ENCODE results near the gene NAALADL1.
A peak's percentile ranks its signal among the peaks of the same experiment; 100 is the strongest.

The NAALADL1 gene

DNA sequence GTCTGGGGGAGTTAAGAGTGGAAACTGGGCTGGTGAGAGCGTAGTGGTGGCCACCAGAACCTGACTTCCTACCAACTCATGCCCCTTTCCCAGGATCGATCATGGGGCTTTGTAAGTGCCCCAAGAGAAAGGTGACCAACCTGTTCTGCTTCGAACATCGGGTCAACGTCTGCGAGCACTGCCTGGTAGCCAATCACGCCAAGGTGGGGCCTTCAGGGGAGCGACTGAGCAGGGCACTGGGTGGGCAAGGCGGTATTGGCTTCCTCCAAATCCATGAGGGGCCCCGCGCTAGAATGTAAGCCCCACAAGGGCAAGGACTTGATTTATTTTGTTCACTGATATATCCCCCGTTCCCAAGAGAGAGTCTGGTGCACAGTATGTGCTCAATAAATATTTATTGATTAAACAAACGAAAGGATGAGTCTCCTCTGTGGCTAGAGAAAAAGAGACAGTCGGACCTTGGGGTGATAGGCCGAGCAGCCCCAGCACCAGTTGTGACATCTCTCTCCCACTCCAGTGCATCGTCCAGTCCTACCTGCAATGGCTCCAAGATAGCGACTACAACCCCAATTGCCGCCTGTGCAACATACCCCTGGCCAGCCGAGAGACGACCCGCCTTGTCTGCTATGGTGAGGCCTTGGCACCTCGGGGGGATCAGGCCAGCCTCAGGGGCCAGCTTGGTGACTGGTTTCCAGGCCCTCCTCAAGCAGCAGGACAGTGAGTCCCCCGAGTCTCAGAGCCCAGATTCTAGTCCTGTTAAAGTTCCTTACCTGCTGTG is 26.4 kb upstream of the NAALADL1 start:
- in situ Hi-C loops (cut with HindIII; ENCODE audit: low pct_ligation_motif_present, low pct_unique_long_range_greater_than_20kb, low sequenced_read_pairs), result no loop called here

DNA sequence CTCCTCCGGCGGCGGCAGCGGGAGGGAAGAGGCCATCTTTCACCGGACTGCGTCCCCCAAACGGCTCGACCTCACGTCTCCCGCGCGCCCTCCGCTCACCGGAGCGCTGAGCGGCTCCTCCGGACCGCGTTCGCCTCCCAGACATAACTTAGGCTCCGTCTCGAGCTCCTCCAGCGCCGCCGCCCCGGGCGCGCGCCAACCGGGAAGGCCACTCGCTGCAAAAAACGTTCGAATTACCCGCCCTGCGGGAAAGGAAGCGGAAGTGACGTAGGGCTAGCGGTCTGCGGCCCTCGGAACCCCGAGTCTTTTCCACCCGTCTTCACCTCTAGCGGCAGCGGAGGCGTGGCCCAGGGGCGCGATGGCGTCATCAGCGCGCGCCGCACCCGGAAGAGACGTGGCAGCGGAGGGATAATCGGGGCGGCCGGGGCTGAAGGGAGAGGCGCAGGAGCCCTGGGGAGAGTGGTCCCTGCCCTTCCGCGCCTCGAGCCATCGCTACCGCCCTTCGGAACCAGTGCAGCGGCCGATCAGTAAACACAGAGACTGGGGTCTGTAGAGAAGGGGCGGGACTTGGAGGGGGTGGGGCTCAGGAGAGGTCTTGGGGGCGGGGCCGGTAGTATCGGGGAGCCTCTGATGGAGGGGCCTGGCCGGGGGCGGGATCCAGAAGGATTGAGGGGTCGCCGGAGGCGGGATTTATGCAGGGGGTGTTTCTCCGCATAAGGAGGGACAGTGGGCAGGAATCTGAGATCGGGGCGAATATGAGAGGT is 25.7 kb upstream of the NAALADL1 start, which contains the start of the genes CDCA5 and ZFPL1:
TSS of gene CDCA5 (minus strand) at position 207 of the 764 bp plus-strand sequence. CDS start at position 145, 62 bp downstream.
TSS of gene ZFPL1 (plus strand) at position 389 of the 764 bp plus-strand sequence. CDS start 477 bp downstream, outside the sequence.
- in situ Hi-C loops (cut with HindIII; ENCODE audit: low pct_ligation_motif_present, low pct_unique_long_range_greater_than_20kb, low sequenced_read_pairs), result no loop called here
- DNase-seq, result peak; percentile 91

More for the DNA sequence above, 26.4 kb upstream of the NAALADL1 start:
- no peak for DNase-seq

DNA sequence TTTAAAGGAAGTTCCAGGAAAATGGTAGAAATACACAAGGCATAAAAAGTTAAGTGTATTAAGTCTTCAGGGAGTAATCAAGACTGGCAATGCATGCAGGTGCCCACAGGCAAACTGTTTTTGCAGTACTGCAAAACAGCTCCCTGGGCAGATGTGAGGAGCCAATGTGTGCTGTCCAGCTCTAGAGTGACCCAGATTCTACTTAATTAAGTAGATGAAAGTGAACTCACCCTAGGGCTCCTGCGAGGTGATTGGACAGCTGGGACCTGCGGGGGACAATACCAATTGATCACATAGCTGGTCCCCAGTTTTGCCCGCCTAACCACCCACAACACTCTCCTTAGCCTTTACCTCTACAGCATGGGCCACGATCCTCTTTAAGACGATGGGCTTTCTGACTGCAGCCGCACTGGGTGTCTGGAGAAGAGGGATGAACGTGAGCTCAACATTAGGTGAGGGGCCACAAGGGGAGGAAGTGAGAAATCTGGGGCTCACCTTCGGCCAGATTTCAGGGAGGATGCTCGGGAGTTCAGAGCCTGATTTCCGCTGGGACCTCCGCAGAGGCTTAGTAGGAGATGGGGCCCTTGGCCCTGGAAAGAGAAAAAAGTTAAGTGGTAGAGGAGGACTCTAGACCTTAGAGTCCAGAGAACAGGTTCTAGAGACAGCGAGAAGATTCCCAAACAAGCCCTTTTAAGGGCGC is 24.9 kb upstream of the NAALADL1 start:
- DNase-seq, result no peak
- in situ Hi-C loops (cut with HindIII; ENCODE audit: low pct_ligation_motif_present, low pct_unique_long_range_greater_than_20kb, low sequenced_read_pairs), result no loop called here

DNA sequence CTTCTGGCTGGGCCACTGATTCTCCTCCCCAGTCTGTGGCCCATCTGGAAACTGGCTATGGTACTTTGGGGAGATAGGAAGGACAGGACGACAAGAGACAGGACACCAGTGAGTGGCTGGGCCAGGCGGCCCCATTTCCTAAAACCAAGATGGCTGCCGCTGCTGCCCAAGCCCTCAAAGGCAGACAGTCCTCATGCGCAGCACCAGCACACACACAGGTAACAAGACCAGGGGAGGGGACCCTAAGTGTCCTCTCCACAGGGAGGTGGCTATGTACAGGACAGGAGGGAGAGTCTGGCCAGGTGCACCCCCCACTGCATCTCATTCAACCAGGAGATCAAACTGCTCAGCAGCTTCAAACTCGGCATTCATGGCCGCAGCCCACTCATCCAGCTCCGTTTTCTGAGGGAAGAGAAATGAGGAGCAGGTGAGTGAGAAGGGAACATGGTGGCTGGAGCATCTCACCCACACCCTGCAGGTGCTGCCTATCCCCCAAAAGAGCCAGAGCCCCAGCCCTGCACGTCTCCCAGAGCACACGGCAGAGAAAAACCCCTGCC is 20.5 kb upstream of the NAALADL1 start:
- no peak for DNase-seq
- in situ Hi-C loops (cut with HindIII; ENCODE audit: low pct_ligation_motif_present, low pct_unique_long_range_greater_than_20kb, low sequenced_read_pairs), result no loop called here

DNA sequence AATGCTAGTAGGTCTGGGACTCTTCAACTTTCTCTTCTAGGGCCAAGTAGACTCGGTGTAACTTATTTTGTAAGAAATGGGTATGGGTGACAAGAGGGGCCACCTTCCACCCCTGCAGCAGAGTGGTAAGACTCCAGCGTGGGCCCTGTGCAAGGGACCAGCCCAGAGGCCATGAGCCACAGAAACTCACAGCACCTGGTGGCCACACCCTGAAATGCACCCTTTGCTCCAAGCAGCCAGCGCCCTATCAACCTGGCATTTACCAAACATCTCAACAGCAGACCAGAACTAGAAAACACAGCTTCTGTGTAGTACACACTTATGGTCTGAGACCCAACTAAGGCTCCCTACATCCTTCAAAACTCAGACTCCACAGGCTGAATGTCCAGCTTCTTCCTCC is 19.8 kb upstream of the NAALADL1 start:
- in situ Hi-C loops (cut with HindIII; ENCODE audit: low pct_ligation_motif_present, low pct_unique_long_range_greater_than_20kb, low sequenced_read_pairs), result no loop called here
- DNase-seq, result peak; percentile 42

DNA sequence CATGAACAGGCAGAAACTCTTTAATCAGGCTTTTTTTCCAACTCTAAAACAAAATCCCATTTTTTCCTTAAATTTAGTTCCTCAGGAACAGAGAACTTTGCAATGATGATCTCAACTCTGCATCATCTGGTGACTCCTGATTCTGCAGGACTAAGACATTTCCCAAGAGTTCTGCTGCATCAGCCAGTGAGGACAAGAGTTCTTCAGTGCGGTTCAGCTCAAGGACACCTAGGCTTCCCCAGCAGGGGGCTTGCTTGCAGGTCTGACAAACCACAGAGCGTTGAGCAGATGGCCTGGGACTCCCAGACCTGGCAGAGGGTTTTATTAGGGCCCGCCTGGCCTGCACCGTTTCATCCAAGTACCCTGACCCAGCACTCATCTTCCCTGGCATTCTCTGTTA is 19.1 kb upstream of the NAALADL1 start:
- in situ Hi-C loops (cut with HindIII; ENCODE audit: low pct_ligation_motif_present, low pct_unique_long_range_greater_than_20kb, low sequenced_read_pairs), result no loop called here
- no peak for DNase-seq

DNA sequence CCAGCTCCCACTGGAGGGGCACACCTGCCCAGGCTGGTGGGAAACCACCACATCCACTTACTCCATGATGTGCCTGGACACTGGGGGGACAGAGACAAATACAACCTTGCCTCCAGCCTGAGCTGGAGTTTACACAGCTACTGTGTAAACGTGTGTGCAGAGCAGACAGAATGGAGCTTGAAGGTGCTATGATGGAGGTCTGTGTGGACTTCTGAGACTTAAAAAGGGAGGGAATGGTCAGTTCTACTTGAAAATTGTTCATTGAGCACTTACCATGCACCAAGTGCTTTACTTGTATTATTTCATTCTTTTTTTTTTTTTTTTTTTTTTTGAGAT is 14.2 kb upstream of the NAALADL1 start:
- no peak for DNase-seq
- in situ Hi-C loops (cut with HindIII; ENCODE audit: low pct_ligation_motif_present, low pct_unique_long_range_greater_than_20kb, low sequenced_read_pairs), result no loop called here

DNA sequence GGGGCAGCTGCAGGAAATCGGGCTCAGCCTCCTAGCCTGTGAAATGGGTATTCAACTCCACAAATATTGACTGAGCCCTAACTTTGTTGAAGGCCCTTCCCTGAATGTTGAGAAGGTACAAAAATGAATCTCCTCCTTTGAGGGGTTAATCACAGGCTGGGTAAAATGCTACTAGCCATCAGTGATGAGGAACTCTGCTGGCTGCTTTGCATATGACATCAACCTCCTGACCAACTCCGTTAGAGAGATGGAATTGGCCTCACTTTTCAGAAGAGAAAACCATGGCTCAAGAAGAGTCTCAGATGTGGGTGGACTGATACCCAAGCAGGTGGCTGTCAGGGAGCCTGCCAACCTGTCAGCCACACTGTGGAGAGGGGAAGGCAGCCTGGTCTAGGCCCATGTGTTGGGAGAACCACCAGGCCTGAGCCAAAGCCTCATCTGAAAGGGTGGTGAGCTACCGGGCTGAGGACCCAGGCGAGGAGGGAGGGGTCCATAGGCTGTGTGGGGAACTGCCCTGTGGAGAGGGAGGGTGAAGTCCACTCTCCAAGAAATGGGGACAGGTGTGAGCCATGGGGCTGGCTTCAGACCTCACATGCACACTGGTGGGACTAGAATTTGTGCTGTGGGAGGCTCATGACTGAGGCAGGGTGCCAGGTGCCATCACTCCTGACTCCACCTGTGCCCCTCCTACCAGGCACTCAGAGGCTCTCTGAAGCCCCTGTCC is 13.7 kb upstream of the NAALADL1 start:
- in situ Hi-C loops (cut with HindIII; ENCODE audit: low pct_ligation_motif_present, low pct_unique_long_range_greater_than_20kb, low sequenced_read_pairs), result no loop called here
- no peak for DNase-seq

DNA sequence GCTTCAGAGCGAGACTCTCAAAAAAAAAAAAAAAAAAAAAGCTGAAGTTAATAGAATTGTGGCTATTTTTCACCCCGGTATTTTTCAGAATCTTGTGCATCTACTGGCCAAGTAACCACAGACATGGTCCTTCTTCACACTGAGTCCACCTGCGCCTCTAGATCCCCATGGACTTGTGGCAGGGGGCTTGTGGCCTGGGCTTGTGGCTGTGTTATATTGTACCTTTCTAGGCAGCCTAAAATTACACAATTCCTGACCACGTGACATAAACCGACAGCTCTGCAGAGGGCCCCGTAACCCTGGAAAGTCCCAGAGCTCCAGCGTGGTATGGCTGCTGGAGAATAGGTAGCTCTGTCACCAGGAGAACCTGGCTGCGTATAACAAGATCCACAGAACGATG is 10.9 kb upstream of the NAALADL1 start:
- in situ Hi-C loops (cut with HindIII; ENCODE audit: low pct_ligation_motif_present, low pct_unique_long_range_greater_than_20kb, low sequenced_read_pairs), result no loop called here

DNA sequence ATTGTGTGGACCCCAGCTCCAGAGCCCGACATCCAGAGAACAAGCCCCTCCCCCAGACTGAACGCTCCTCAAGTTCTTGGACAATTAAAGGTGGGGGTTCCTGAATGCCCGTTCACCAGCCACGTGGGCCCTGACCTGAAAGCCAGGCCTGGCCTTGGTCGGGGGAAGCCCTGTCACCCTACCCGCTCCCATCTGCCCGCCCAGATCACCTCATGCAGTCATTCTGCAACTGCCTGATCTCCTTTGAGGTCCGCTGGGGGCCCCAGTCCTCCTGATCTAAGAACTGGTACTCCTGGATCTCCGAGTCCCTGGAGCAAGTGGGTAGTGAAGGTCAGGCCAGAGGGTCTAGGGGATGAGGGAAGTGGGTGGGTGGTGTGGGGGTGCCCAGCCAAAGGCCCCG is 9.1 kb upstream of the NAALADL1 start:
- in situ Hi-C loops (cut with HindIII; ENCODE audit: low pct_ligation_motif_present, low pct_unique_long_range_greater_than_20kb, low sequenced_read_pairs), result no loop called here
- no peak for DNase-seq

More for the DNA sequence above, 10.9 kb upstream of the NAALADL1 start:
- no peak for DNase-seq

DNA sequence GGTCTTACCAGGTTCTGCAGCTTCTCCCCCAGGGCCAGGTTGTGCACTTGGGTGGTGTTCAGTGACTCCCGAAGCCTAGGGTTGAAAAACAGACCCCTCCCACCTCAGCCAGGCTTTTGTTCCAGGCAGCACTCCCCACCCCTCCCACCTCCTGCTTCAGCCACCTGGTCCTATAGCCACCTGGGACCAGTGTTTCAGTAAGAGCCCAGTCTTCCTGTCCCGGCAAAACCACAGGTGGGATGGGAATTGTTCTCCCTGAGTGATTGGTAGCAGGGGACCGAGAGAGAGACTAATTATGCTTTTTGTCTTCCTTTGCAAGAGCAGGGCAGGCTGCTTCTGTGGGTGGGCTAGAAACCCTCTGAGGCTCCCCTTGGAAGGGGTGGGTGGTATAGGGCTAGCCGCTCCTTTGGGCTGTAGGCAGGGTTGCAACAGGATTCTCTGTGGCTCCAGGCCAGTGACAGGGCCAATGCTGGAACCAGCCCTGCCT is 8.5 kb upstream of the NAALADL1 start:
- in situ Hi-C loops (cut with HindIII; ENCODE audit: low pct_ligation_motif_present, low pct_unique_long_range_greater_than_20kb, low sequenced_read_pairs), result no loop called here
- no peak for DNase-seq

DNA sequence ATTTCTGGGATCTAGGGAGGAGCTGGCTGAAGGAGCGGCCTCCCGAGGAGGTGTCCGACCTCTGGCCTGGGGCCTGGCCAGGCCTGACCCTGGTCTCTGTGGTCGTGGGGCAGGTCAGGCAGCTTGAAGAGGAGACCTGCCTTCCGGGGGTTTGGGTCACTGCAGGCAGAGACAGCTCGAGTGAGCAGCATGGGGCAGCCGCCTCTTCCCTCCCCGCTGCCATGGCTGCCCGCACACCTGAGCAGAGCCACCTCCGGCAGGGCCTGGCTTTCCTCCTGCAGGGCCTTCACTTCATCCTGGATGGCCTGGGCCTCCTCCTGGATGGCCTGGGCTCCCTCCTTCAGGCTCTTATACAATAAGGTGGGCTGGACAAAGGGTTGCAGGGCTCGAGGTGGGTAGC is 8.0 kb upstream of the NAALADL1 start:
- no peak for DNase-seq
- in situ Hi-C loops (cut with HindIII; ENCODE audit: low pct_ligation_motif_present, low pct_unique_long_range_greater_than_20kb, low sequenced_read_pairs), result no loop called here

DNA sequence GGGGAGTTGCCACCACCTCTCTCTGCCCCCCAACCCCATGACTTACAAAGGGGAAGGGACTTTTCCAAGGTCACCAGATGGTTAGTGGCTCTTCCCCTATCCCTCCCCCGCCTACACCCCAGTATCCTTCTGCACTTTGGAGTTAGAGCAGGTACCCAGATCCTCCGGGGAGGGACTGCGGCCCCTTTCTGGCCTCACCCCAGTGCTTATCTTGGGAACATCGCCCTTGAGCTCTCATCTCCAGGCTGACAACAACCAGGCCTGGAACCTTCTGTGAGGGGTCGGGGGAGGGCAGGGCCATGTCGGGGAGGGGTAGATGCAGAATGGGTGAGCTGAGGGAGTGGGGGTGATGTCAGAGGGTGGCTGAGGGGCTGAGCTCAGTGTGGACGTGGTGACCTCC is 7.5 kb upstream of the NAALADL1 start:
- in situ Hi-C loops (cut with HindIII; ENCODE audit: low pct_ligation_motif_present, low pct_unique_long_range_greater_than_20kb, low sequenced_read_pairs), result no loop called here
- DNase-seq, result no peak

DNA sequence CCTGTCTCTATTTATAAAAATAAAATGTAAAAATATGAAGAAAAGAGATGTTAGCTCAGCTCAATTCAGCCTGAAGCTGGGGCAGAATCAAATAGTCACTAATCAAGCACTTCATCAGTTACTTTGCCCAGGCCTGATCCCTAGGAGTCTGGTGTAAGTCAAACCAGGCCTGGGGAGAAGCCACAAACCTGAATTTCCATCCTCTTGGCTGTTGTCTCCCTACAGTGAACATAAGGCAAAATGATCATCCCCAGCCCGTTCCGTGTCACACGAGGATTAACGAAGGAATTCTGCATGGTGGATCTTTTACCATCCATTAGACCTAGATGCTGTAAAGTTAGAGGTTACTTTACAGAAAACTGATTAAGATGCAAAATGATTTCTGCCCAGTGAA is 6.5 kb upstream of the NAALADL1 start:
- in situ Hi-C loops (cut with HindIII; ENCODE audit: low pct_ligation_motif_present, low pct_unique_long_range_greater_than_20kb, low sequenced_read_pairs), result no loop called here
- no peak for DNase-seq

DNA sequence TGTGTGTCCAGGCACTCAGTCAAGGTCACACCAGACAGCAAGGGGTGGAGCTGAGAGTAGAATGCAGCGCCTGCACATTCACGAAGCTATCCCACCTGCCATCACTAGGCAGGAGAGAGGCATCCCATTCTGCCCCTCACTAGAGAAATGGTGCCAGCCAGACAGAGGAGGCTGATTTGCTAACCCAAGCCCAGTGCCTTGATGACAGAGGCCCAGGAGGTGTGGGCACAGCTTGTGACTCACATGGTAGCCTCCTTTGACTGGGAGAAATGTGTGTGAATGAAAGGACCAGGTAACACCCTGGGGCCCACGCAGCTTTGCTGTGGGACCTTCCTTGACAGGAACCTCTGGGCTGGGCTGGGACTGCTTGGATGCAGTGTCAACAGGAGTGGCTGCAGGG is 5.2 kb upstream of the NAALADL1 start:
- in situ Hi-C loops (cut with HindIII; ENCODE audit: low pct_ligation_motif_present, low pct_unique_long_range_greater_than_20kb, low sequenced_read_pairs), result no loop called here
- DNase-seq, result no peak

DNA sequence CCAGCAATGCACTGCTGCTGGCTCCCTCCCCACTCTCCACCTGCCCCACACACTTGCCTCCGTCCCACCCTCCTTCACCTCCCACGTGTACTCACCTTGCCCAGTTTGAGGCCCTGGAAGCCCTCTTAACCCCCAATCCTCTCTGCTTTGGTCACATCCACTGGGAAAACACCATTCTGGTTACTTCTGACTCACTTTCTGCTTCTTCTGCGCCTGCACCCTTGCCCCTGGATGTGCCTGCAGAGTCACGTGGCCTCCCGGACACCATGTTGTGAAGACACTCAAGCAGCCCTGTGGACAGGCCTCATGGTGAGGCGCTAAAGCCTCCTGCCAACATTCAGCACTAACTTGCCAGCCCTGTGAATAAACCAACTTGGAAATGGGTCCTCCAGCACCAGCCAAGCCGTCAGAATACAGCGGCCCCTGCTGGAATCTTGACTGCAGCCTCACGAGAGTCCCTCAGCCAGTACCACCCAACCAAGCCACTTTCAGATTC is 2.6 kb upstream of the NAALADL1 start:
- DNase-seq, result no peak
- in situ Hi-C loops (cut with HindIII; ENCODE audit: low pct_ligation_motif_present, low pct_unique_long_range_greater_than_20kb, low sequenced_read_pairs), result no loop called here

DNA sequence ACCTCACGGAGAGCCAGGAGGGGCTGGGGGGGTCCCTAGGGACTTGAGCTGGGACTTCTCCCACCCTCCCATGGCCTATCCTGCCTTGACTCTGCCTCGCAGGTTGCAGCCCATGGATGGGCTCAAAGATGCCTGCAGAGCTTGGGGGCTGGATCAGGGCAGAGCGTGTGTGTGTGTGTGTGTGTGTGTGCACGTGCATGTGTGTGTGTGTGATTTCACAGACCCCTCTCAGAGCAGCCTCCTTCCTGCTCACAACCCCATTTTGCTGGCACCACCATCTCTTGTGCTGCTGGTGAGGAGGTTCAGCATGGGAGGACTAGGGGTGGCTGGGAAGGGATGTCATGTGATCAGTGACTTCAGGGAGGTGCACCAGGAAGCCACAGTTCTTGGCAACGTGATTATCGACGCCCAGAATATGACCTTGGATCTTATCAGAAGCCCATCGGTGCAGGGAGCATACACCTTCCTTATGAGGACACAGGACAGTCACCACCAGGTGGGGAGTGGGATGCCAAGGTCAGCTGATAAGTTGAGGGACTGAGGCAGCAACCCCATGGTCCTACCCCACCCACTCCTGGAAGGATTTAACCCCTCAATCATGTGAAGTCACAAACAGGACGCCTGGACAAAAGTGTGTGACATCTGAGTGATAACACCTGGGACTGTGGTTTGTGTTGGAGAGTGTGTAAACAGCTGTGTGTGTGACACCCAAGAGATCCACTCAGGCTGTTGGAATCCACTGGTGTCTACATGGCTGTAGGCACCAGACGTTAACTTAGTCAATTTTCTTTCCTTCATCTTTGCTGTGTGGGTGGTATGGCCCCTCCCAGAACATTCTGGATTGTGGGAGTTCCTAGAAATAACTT is 1.8 kb upstream of the NAALADL1 start:
- DNase-seq, result no peak
- in situ Hi-C loops (cut with HindIII; ENCODE audit: low pct_ligation_motif_present, low pct_unique_long_range_greater_than_20kb, low sequenced_read_pairs), result no loop called here

Measured in ACHN (cell line).